H9 (cell line): ENCODE measurements around the gene METTL23. TPM values are rescaled to one million over a fixed set of nuclear protein-coding genes. Genes with fewer than 3 reads are reported as not detected.

Experiments
- DNase-seq: peaks from one replicate; pipeline ENCODE4 v3.0.0-alpha.2; 2017
- H2AFZ ChIP-seq: one replicate; pipeline ENCODE4 v1.6.1; 2013; ENCODE audit warnings: mild to moderate bottlenecking, low read length, control low read depth, moderate library complexity
- H2AK5ac ChIP-seq: 2 replicates; pipeline ENCODE4 v1.6.1; 2013; ENCODE audit warnings: low read length, control low read depth, mixed read lengths; ENCODE audit not compliant: insufficient read length
- H2BK120ac ChIP-seq: one replicate; pipeline ENCODE4 v1.6.1; 2013; ENCODE audit warnings: low read depth, mild to moderate bottlenecking, low read length, control low read depth, inconsistent platforms; ENCODE audit not compliant: poor library complexity, severe bottlenecking
- H2BK12ac ChIP-seq: 2 replicates; pipeline ENCODE4 v1.6.1; 2013; ENCODE audit warnings: low read length, control low read depth, mixed read lengths, low read depth; ENCODE audit not compliant: insufficient read length
- H2BK15ac ChIP-seq: 2 replicates; pipeline ENCODE4 v1.6.1; 2013; ENCODE audit warnings: low read depth, low read length, control low read depth
- H2BK20ac ChIP-seq: one replicate; pipeline ENCODE4 v1.6.1; 2013; ENCODE audit warnings: low read depth, mild to moderate bottlenecking, low read length, control low read depth, inconsistent platforms; ENCODE audit not compliant: poor library complexity, severe bottlenecking
- H2BK5ac ChIP-seq: 2 replicates; pipeline ENCODE4 v1.6.1; 2013; ENCODE audit warnings: low read length, control low read depth, mixed read lengths; ENCODE audit not compliant: insufficient read length
- H3K14ac ChIP-seq: 2 replicates; pipeline ENCODE4 v1.6.1; 2013; ENCODE audit warnings: low read length, control low read depth; ENCODE audit not compliant: insufficient read depth
- H3K18ac ChIP-seq: 2 replicates; pipeline ENCODE4 v1.6.1; 2013; ENCODE audit warnings: low read depth, mild to moderate bottlenecking, mixed read lengths, low read length, control low read depth; ENCODE audit not compliant: insufficient read length
- H3K23ac ChIP-seq: 2 replicates; pipeline ENCODE4 v1.6.1; 2013; ENCODE audit warnings: low read length, control low read depth, mixed read lengths, low read depth; ENCODE audit not compliant: insufficient read length
- H3K23me2 ChIP-seq: 2 replicates; pipeline ENCODE4 v1.6.1; 2013; ENCODE audit warnings: low read depth, mild to moderate bottlenecking, mixed read lengths, low read length, control low read depth; ENCODE audit not compliant: insufficient read length, poor library complexity, severe bottlenecking
- H3K27ac ChIP-seq: 2 replicates; pipeline ENCODE4 v1.5.1; 2013; ENCODE audit warnings: low read length, control low read depth, mixed read lengths, low read depth; ENCODE audit not compliant: insufficient read length
- H3K27me3 ChIP-seq: 2 replicates; pipeline ENCODE4 v1.6.1; 2013; ENCODE audit warnings: low read length, control low read depth, inconsistent platforms; ENCODE audit not compliant: insufficient read depth
- H3K4ac ChIP-seq: 2 replicates; pipeline ENCODE4 v1.6.1; 2013; ENCODE audit warnings: low read depth, mild to moderate bottlenecking, control low read depth, inconsistent platforms, low read length, moderate library complexity
- H3K4me1 ChIP-seq: 2 replicates; pipeline ENCODE4 v1.6.1; 2013; ENCODE audit warnings: low read length, control low read depth, inconsistent platforms; ENCODE audit not compliant: insufficient read depth
- H3K4me2 ChIP-seq: 2 replicates; pipeline ENCODE4 v1.6.1; 2013; ENCODE audit warnings: low read length, control low read depth, mixed read lengths; ENCODE audit not compliant: insufficient read length, insufficient read depth
- H3K56ac ChIP-seq: 2 replicates; pipeline ENCODE4 v1.6.1; 2013; ENCODE audit warnings: low read depth, mild to moderate bottlenecking, mixed read lengths, low read length, control low read depth; ENCODE audit not compliant: insufficient read length
- H3K79me1 ChIP-seq: 2 replicates; pipeline ENCODE4 v1.6.1; 2013; ENCODE audit warnings: low read depth, mild to moderate bottlenecking, moderate library complexity, low read length, control low read depth, inconsistent platforms; ENCODE audit not compliant: insufficient read depth, poor library complexity, severe bottlenecking
- H3K79me2 ChIP-seq: 2 replicates; pipeline ENCODE4 v1.6.1; 2013; ENCODE audit warnings: low read length, control low read depth, inconsistent platforms; ENCODE audit not compliant: insufficient read depth
- H3K9ac ChIP-seq: 2 replicates; pipeline ENCODE4 v1.6.1; 2013; ENCODE audit warnings: low read length, control low read depth, mixed read lengths; ENCODE audit not compliant: insufficient read length; ENCODE audit errors: extremely low read depth
- H3K9me3 ChIP-seq: one replicate; pipeline ENCODE4 v1.6.1; 2013; ENCODE audit warnings: low read depth, low read length, inconsistent platforms; ENCODE audit not compliant: control insufficient read depth
- H3T11ph ChIP-seq: one replicate; pipeline ENCODE4 v1.6.1; 2013; ENCODE audit warnings: mild to moderate bottlenecking, low read length, control low read depth, inconsistent platforms
- H4K20me1 ChIP-seq: one replicate; pipeline ENCODE4 v1.6.1; 2013; ENCODE audit not compliant: control insufficient read depth, insufficient read length, insufficient read depth
- H4K5ac ChIP-seq: 2 replicates; pipeline ENCODE4 v1.6.1; 2013; ENCODE audit warnings: low read depth, mild to moderate bottlenecking, mixed read lengths, low read length, control low read depth; ENCODE audit not compliant: insufficient read length
- H4K8ac ChIP-seq: replicated peaks from 2 replicates; pipeline ENCODE4 v1.6.1; 2013; ENCODE audit warnings: low read length, control low read depth, mixed read lengths, low read depth; ENCODE audit not compliant: insufficient read length
- H4K91ac ChIP-seq: 2 replicates; pipeline ENCODE4 v1.6.1; 2013; ENCODE audit warnings: low read depth, mild to moderate bottlenecking, moderate library complexity, mixed read lengths, low read length, control low read depth; ENCODE audit not compliant: insufficient read length
- H3K27ac Mint-ChIP-seq, 3 experiments: 2 replicates in 2 of 3; 3 replicates in 1 of 3; pipeline ENCODE4 v1.8.0; 2020 to 2021; ENCODE audit warnings: mixed read lengths in 3 of 3, mild to moderate bottlenecking in 1 of 3, moderate library complexity in 1 of 3
- H3K27me3 Mint-ChIP-seq: 2 replicates; pipeline ENCODE4 v1.8.0; 2021; ENCODE audit warnings: low read depth, mild to moderate bottlenecking, moderate library complexity, mixed read lengths
- H3K36me3 Mint-ChIP-seq, 3 experiments: 2 replicates in 2 of 3; 3 replicates in 1 of 3; pipeline ENCODE4 v1.8.0; 2020 to 2021; ENCODE audit warnings: low read depth in 3 of 3, mixed read lengths in 3 of 3; ENCODE audit not compliant: insufficient read depth in 1 of 3
- H3K4me1 Mint-ChIP-seq, 2 experiments: 2 replicates each; pipeline ENCODE4 v1.8.0; 2020; ENCODE audit warnings: mixed read lengths in 2 of 2
- H3K4me3 Mint-ChIP-seq, 2 experiments: 2 replicates in 1 of 2; 3 replicates in 1 of 2; pipeline ENCODE4 v1.8.0; 2020 to 2021; ENCODE audit warnings: mild to moderate bottlenecking in 2 of 2, mixed read lengths in 2 of 2, moderate library complexity in 1 of 2
- H3K9me3 Mint-ChIP-seq, 2 experiments: 2 replicates in 1 of 2; 3 replicates in 1 of 2; pipeline ENCODE4 v1.8.0; 2020; ENCODE audit warnings: mild to moderate bottlenecking in 2 of 2, mixed read lengths in 2 of 2, moderate library complexity in 1 of 2
- CTCF ChIP-seq: fragments of 200-600 bp; sonication (generic); conservative IDR thresholded peaks from 3 replicates; pipeline ENCODE4 v1.8.0; 2021; ENCODE audit warnings: antibody characterized with exemption, mild to moderate bottlenecking
- WGBS: extraction: QIAGEN DNeasy Blood & Tissue Kit; methylation state at CpG from one replicate; pipeline ENCODE4 v1.1.7; 2013; ENCODE audit warnings: missing lambda C conversion rate, low lambda C conversion rate, mixed read lengths; ENCODE audit not compliant: insufficient read length; ENCODE audit errors: extremely low coverage; 5-methylcytosine and 5-hydroxymethylcytosine counted together
- total RNA-seq: library from RNA; stranded (reverse); gene quantifications from 2 replicates; pipeline ENCODE4 v1.2.1, GENCODE V29; 2021

METTL23 gene
- total RNA-seq, 1 experiment from 2014 or later: 29.9 TPM

- Histone ChIP-seq H3K79me1 (no peaks in the 10 kb centered on the region), H3T11ph (no peak overlapping the region), H4K20me1 (no peaks in the 10 kb centered on the region), H2BK15ac (no peak overlapping the region), H4K5ac (no peak overlapping the region), H3K23ac (no peak overlapping the region), H3K18ac (no peak overlapping the region), H3K4me1 (peaks cover 3% of the 10 kb centered on the region; the same call in 1 of the 2 replicates), H3K4ac (no peak overlapping the region), H2BK120ac (no peak overlapping the region), H3K56ac (no peak overlapping the region), H3K9ac (no peak overlapping the region), H3K23me2 (peaks cover 4% of the 10 kb centered on the region), H4K91ac (no peak overlapping the region), H3K27ac (no peak overlapping the region), H2BK20ac (no peak overlapping the region), H2AFZ (no peak overlapping the region), H2AK5ac (no peak overlapping the region), H4K8ac (no peak overlapping the region), H2BK5ac (no peak overlapping the region), H3K14ac (no peak overlapping the region), H2BK12ac (no peak overlapping the region), H3K4me2 (no peak overlapping the region), H3K27me3 (no peaks in the 10 kb centered on the region; the same call in 1 of the 2 replicates), H3K9me3 (no peaks in the 10 kb centered on the region), H3K79me2 (no peaks in the 10 kb centered on the region)
- Mint-ChIP-seq H3K9me3 (no peaks in the 10 kb centered on the region), H3K4me3 (no peak overlapping the region; a peak in 1 of 5 replicates), H3K36me3 (no peaks in the 10 kb centered on the region; a peak in 1 of 7 replicates), H3K27ac (no peak overlapping the region), H3K27me3 (peaks cover 18% of the 10 kb centered on the region), H3K4me1 (peaks cover 38 to 42% of the 10 kb centered on the region in 2 experiments)
- DNase-seq: no peak
- WGBS: no CpG with 5 or more reads among the region's 3 CpGs
- TF ChIP-seq CTCF: no peak
Measured at GRCh38 chr17:76706817-76707216, 19.8 kb upstream of the METTL23 start.
